Measurements from ENCODE around the gene CBL.

Gene CBL

GRCh38 chr11:119350302-119350701 is 144.2 kb downstream of the CBL start:
- no peak for DNase-seq

- DNase-seq, result no peak
Measured at GRCh38 chr11:119351232-119351631, 145.1 kb downstream of the CBL start.

GRCh38 chr11:119352857-119353260 is 146.7 kb downstream of the CBL start:
- DNase-seq, result peak; percentile 77

GRCh38 chr11:119355091-119355843 is 149.1 kb downstream of the CBL start:
- DNase-seq, result no peak

GRCh38 chr11:119356349-119357031 is 150.4 kb downstream of the CBL start:
- DNase-seq, result peak; percentile 63

- no peak for DNase-seq
Measured at GRCh38 chr11:119357074-119357473, 150.9 kb downstream of the CBL start.

Measured in NCI-H2171 (cell line).